Activated T-cell treated with anti-CD3 and anti-CD28 coated beads for 1 hour (primary cell): ENCODE data around the gene YWHAQ.
"Not testable (repeated sequence)": the region's sequence is repeated elsewhere in the genome, so short reads cannot be mapped to it uniquely, and the experiment has no call there.

Experiments
- DNase-seq: peaks from one replicate; pipeline ENCODE4 v3.0.0-alpha.2; 2020; ENCODE audit warnings: low read depth

YWHAQ gene

GRCh38 chr2:9631878-9632700, 1.3 kb upstream of the YWHAQ start:
- DNase-seq, result no peak

GRCh38 chr2:9631553-9631819, 689 bp upstream of the YWHAQ start:
- no peak for DNase-seq

GRCh38 chr2:9630117-9630735, 571 bp downstream of the YWHAQ start:
- peak; percentile 57 for DNase-seq

GRCh38 chr2:9629222-9630116, 1.3 kb downstream of the YWHAQ start:
- DNase-seq, result no peak

GRCh38 chr2:9627310-9627709, 3.5 kb downstream of the YWHAQ start:
- no peak for DNase-seq

GRCh38 chr2:9623151-9623550, 7.6 kb downstream of the YWHAQ start:
- DNase-seq, result no peak

- DNase-seq, result not testable (repeated sequence)
Measured at GRCh38 chr2:9621655-9622054, 9.1 kb downstream of the YWHAQ start.

- DNase-seq, result no peak
Measured at GRCh38 chr2:9618410-9618809, 12.4 kb downstream of the YWHAQ start.

GRCh38 chr2:9617749-9618148, 13.0 kb downstream of the YWHAQ start:
- DNase-seq, result no peak

GRCh38 chr2:9617296-9617695, 13.5 kb downstream of the YWHAQ start:
- DNase-seq, result no peak

GRCh38 chr2:9614562-9614961, 16.2 kb downstream of the YWHAQ start:
- DNase-seq, result no peak

GRCh38 chr2:9613291-9613690, 17.5 kb downstream of the YWHAQ start:
- no peak for DNase-seq

- DNase-seq, result not testable (repeated sequence)
Measured at GRCh38 chr2:9611549-9611912, 19.3 kb downstream of the YWHAQ start.

GRCh38 chr2:9610781-9611548, 19.8 kb downstream of the YWHAQ start:
- no peak for DNase-seq

GRCh38 chr2:9608491-9608890, 22.3 kb downstream of the YWHAQ start:
- DNase-seq, result not testable (repeated sequence)

- no peak for DNase-seq
Measured at GRCh38 chr2:9602412-9602811, 28.4 kb downstream of the YWHAQ start.

GRCh38 chr2:9601397-9601796, 29.4 kb downstream of the YWHAQ start:
- no peak for DNase-seq

- DNase-seq, result no peak
Measured at GRCh38 chr2:9599430-9599829, 31.4 kb downstream of the YWHAQ start.

GRCh38 chr2:9596621-9597311, 34.0 kb downstream of the YWHAQ start:
- no peak for DNase-seq

- DNase-seq, result no peak
Measured at GRCh38 chr2:9595746-9596145, 35.1 kb downstream of the YWHAQ start.

GRCh38 chr2:9595256-9595655, 35.5 kb downstream of the YWHAQ start:
- DNase-seq, result not testable (repeated sequence)
